Measurements from ENCODE around the gene PPCDC.

Gene PPCDC

DNA sequence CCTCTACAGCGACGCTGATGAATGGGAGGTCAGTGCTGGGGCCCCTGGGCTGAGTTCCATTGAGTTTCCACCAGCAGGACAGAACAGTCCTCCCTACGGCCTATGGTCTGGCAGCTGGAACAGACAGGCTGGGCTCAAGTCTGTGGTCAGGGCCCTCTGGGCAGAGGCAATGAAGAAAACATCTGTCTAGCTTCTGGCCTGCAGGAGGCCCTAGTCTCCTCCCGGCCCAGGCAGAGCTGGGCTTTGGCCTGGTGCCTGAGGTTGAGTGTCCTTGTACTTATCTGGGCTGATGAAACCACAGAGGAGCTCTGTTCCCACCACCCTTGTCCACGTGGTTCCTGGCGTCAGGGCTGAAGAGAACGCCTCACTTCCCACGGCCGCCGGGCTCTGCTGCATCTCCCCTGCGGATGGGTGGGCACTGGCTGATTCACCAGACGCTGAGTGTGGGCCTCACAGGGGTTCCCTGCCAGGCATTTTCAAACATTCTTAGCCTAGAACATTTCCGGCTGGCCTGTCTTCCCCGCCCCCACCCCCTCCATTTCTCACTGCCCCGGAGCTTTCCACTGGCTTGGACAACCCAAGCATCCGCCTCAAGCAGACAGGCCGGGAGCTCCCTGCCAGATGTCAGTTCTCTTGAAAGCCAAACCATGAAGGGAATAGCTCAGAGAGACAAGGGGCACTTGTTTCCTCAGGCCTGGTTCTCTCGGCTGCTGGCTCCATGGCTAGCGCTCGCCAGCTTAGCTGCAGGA lies 20.3 kb downstream of the PPCDC start:
- DNase-seq (ENCODE audit: low read depth in 2 of 2), result no peak

DNA sequence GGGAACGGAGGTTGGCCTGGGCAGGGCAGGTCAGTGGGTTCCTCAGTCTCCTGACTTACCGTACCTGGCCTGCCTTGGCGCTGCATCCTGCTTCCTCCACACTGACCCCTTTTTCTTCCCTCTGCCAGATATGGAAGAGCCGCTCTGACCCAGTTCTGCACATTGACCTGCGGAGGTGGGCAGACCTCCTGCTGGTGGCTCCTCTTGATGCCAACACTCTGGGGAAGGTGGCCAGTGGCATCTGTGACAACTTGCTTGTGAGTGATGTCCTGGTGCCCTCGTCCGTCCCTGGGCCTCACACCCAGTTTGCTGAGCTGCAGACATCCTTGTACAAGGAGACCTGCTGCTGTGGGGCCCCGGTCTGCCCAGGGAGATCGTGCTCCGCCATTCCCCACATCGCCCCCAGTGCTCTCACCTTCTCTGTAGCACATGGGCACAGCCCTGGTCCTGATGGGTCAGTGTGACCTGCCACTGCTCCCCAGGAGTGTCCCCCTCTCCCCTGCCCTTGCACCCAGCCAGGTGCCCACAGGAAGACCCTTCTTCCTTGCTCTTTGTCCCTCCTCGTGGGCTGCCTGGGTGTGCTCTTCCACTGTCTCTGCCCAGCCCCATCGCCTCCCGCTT lies 21.0 kb downstream of the PPCDC start:
- no peak for DNase-seq (ENCODE audit: low read depth in 2 of 2)

DNA sequence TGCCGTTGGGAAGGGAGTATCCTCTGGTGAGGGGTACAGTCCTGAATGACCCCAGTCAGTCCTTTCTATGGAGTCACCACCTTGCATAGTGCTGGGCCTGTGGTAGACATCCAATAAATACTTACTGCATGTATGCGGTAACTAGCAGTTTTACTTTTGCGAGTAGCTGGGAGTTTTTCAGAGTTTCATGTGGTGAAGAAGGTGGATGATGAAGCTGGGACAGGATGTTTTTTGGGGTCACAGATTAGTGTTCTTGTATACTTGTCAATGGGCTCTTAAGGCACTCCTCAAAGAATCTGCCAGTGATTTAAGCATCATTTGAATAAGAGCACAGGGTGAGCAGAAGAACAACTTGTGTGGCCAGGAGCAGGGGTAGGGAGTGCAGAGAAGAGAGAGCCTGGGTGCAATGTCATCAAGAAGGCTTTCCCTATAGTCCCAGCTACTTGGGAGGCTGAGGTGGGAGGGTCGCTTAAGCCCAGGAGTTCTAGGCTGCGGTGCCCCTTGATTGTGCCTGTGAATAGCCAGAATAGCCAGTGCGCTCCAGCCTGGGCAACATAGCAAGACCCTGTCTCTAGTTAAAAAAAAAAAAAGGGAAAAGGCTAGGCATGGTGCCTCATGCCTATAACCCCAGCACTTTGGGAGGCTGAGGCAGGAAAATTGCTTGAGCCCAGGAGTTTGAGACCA lies 22.1 kb downstream of the PPCDC start:
- no peak for DNase-seq (ENCODE audit: low read depth in 2 of 2)

DNA sequence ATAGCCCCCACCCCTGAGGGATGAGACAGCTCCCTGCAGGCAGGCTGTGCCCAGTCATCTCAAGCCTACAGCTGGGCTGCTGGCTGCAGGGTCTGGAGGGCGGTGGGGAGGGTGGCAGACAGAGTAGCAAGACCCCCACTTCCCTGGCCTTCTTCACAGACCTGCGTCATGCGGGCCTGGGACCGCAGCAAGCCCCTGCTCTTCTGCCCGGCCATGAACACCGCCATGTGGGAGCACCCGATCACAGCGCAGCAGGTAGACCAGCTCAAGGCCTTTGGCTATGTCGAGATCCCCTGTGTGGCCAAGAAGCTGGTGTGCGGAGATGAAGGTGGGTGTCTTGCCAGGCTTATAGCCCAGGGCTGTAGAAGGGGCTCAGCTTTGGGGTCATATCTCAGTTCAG lies 25.0 kb downstream of the PPCDC start:
- DNase-seq (ENCODE audit: low read depth in 2 of 2), result no peak

DNA sequence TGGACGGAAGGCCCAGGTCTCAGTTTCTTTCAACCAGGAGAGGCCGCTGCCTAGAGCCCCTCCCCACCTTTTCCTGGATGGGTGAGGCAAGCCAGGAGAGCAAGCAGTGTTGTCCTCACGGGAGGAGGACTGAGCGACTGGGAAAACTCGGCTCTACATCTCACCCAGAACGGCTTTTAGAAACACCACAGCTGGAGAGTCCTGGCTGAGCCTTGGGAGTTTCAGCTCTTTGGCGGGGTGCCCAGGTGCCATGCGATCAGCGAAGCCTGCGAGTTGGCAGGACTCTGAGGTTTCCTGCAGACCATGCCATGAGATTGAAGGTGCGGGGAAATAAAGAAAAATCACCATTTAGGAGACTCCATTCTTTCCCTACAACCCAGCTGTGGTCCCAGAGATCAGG lies 26.0 kb downstream of the PPCDC start:
- DNase-seq (ENCODE audit: low read depth in 2 of 2), result no peak

DNA sequence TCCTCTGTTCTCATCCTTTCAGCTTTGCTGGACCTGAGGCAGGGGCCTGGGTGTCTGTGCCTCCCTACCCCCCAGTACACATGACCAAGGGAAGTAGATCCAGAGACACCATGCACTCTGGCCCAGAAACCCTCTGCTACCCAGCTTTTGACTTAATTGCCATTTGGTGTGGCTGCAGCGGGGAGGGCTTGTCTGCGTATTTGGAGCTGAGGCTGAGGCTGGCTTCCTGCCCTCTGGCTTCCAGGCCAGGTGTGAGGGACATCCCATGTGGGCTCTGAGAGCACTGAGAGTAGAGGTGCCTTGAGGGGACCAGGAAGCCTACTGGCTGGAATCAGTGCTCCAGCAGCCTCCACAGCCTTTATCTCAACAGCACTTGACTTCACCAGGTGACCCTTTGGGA lies 26.9 kb downstream of the PPCDC start:
- DNase-seq (ENCODE audit: low read depth in 2 of 2), result no peak

DNA sequence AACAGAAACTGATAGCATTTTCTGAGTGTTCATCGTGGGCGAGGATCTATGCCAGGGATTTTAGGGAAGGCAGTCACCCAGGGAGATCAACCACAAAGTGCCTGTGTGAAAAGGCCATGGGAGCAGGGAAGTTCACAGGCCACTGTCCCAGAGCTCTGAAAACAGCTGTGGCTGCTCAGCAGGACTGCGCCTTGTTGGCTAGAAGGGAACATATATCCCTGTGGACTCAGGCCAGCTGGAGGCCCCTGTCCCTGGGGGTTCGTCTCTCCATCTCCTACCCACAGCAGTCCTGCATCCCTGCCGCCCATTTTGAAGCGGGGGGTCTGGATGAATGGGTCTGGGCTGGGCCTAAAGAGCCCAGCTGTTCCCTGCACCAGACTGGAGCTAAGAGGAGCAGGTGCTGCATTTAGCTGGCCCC lies 27.8 kb downstream of the PPCDC start:
- no peak for DNase-seq (ENCODE audit: low read depth in 2 of 2)

DNA sequence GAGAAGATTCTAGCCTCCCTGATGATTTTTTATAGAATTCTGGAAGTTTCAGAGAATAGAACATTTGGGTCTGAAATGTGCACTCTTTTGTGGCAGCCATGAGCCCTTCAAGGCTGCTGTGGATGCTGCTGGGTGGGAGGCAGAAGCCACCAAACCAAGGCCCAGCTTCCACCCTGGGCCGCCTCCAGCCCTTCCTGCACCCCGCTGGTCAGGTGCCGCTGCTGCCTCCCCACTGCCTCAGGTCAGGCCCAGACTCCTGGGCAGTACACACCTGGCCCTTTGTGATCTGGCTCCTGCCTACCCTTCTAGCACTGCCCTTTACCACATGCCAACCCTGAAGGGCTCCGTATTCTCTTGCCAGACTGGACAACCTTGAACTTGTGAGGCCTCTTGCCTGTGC lies 28.3 kb downstream of the PPCDC start:
- no peak for DNase-seq (ENCODE audit: low read depth in 2 of 2)

DNA sequence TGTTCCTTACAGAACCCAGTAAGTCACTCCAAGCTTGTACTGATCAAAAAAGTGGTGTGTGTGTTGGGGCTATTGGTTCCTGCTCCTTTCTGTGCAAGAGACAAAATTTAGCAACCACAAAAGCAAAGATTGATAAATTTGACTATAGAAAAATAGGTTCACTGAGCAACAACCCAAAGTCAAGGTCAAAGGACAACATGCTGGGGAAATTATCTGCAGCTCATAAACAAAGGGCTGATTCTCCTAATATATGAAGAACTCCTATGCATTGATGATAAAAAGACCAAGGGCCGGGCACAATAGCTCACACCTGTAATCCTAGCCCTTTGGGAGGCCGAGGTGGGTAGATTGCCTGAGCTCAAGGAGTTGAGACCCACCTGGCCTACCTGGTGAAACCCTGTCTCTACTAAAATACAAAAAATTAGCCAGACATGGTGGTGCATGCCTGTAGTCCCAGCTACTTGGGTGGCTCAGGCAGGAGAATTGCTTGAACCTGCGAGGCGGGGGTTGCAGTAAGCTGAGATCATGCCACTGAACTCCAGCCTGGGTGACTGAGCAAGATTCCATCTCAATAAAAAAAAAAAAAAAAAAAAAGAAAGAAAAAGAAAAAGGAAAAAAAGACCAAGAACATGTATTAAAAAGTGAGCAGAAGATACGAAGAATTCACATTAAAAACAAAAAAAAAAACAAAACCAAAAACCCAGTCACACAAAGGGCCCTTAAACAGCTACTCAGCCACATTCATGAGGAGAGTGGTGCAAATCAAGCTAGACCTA lies 29.8 kb downstream of the PPCDC start:
- no peak for DNase-seq (ENCODE audit: low read depth in 2 of 2)

DNA sequence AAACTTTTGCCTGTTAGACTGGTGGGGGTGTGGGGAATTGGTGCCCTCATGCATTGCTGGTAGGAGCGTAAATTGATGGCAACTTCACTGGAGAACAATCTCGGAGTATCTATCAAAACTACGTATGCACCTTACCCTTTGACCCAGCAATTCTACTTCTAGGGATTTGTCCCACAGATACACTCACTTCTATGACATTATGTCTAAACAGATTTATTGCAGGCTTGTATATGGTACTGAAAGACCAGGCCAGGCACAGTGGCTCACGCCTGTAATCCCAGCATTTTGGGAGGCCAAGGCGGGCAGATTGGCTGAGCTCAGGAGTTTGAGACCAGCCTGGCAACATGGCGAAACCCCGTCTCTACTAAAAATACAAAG lies 30.3 kb downstream of the PPCDC start:
- no peak for DNase-seq (ENCODE audit: low read depth in 2 of 2)

DNA sequence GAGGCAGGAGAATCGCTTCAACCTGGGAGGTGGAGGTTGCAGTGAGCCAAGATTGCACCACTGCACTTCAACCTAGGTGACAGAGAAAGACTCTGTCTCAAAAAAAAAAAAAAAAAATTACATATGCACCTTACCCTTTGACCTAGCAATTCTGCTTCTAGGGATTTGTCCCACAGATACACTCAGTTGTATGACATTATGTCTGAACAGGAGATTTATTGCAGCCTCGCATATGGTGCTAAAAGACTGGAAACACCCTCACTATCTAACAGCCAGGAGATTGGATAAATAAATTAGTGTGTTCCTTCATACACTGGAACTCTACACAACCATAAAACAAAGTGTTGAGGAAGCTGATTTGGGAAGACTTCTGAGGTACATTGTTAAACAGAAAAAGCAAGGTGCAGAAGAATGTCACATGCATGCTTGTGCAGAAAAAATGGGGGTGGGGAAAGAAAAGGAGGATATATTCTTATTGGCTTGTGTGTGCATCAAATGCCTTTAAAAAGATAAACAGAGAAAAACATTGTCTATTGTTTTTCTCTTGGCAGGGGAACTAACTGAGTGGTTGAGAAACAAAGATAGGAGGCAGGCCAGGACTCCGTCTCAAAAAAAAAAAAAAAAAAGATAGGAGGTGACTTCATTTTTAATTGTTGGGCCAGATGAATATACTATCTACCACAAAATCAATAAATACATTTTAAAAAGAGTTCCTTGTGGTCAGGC lies 30.9 kb downstream of the PPCDC start:
- no peak for DNase-seq (ENCODE audit: low read depth in 2 of 2)

DNA sequence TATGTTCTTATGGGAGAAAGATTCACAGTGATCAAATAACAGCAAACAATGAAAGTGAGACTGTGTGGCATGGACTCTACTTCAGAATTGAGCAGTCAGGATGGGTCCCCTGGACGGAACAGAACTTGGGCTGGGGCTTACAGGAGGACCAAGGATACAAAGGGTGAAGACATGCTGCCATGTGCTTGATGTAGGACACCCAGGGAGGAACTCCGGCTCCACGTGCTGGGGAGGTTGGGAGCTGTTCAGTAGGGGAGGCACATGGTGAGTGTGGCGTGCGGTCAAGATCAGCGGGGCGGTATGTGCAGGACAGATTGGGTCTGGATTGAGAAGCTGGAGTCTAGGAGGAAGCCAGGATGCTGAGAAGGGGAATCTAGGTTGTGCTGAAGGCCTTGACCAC lies 32.6 kb downstream of the PPCDC start:
- no peak for DNase-seq (ENCODE audit: low read depth in 2 of 2)

DNA sequence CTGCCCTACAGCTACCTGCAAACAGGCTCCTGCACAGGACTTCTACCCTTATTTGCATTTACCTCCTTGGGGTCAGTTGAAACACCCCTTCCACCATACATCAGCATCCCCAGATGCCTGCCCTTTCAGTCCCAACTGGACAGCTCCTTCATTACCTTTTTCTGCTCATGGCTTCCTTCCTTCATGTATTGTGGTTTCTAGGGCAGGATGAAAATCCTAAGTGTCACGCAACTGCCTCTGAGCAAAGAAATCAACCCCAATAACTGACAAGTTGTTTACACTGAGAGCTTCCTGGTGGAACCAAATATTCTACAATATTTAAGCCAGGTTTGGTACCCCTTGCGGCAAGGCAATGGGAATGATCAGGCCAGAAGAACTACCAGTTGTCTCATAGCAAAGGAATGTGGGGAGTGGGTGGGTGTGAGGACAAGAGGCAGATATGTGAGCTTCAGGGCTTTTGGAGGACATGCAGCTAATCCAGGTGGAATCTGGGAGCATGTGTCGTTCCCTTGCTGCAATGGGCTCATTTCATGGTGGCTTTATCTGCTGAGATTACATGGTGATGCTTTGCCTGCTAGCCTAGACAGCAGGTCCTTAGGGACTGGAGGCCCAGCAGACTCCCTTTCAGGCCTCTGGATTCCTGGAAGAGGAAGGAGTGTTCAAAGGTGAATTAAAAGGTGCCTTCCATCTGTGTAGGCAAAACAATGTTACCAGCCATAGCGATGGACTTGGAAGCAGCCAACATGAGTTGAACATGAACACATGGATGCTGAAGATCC lies 34.9 kb downstream of the PPCDC start:
- no peak for DNase-seq (ENCODE audit: low read depth in 2 of 2)

DNA sequence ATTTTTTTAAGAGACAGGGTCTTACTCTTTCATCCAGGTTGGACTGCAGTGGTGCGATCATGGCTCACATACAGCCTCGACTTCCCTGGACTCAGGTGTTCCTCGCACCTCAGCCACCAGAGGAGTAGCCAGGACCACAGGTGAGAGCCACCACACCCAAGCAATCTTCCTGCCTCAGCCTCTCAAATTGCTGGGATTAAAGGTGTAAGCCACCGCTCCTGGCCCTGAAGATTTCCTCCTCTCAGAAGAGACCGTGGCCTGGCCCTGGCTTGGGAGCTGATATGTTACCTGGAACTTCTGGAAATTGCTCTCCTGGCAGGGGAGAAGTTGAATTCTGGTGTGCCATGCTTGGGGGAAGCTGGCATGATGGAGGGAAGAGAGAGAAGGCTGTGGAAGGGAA lies 36.2 kb downstream of the PPCDC start:
- no peak for DNase-seq (ENCODE audit: low read depth in 2 of 2)

DNA sequence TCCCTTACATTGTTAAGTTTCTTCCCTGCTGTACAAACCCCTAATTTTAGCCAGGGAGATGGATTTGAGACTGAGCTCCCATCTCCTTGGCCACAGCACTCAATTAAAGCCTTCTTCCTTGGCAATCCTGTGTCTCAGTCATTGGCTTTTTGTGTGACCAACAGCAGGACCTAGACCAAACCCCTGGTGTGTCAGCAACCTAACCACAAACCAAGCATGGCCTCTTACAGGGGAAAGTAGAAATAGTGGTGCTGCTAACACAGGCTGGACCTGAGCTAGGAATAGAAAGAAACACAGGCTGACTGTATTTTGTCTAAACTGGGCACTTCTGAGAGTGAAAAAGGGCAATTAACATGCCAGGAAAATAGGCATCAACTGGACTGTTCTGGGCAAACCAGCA lies 37.9 kb downstream of the PPCDC start:
- DNase-seq (ENCODE audit: low read depth in 2 of 2), result no peak

DNA sequence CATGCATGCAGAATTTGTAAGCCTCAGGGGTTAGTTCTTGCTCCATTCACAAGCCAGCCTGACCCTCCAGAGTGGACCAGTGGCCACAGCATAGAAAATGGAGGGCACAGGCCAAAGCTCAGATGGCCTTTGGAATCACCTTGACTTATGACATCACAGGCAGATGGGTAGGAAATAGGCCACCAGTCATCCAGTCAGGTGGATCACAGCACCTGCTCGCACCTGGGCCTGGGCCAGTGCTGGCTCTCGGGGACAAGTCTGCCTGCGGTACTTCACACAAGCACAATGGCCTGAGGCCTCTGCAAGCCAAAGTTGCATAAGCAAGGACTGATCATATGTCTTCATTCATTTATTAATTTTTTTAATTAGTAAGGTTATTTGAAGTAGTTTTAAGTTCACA lies 39.3 kb downstream of the PPCDC start:
- no peak for DNase-seq (ENCODE audit: low read depth in 2 of 2)

DNA sequence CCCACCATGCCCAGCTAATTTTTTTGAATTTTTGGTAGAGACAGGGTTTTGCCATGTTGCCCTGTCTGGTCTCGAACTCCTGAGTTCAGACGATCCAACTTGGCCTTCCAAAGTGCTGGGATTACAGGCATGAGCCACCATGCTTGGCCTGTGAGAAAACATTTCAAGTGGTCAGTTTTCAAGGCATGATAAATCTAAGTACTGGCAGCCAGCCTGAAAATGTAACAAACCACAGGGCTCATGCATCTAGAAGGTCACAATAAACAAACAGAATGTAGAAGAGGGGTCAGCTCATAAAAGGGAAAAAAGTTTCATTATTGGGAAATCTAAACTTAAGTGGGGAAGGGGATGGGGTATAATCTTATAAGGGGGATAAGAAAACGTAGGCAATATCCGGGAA lies 39.9 kb downstream of the PPCDC start:
- DNase-seq (ENCODE audit: low read depth in 2 of 2), result no peak

DNA sequence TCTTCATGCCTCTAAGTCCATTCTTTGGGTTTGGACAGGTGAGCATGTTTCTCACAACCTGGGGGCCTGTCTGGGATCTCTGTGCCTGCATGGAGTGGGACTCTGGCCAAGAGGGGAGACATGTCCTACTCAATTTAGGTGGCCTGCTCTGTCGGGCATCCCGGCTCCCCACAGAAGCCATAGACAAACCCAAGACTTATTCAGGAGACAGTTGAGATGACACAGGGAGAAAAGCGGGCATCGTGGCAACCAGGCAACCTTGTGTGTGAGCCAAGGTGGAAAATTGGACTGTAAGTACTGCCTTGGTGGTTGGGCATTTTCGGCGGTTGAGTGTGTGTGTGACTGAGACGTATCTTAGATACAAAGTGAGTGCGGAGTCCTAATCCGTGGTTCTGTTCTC lies 40.5 kb downstream of the PPCDC start:
- no peak for DNase-seq (ENCODE audit: low read depth in 2 of 2)

DNA sequence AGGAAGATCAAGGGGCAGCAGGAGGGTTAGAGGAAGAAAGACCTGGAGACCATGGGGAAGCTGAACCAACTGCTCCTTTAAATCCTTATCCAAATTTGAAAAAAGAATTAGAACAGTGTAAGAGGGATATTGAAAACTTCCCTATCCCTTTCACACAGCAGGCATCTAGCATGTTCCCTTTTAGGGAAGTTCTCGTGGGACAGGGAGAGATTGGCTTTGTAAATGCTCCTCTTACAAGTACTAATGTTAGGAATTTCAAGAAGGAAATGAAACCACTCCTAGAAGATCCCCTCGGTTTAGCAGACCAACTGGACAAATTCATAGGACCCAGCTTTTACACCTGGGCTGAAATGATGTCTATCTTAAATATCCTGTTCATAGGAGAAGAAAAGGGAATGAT lies 41.5 kb downstream of the PPCDC start:
- no peak for DNase-seq (ENCODE audit: low read depth in 2 of 2)

DNA sequence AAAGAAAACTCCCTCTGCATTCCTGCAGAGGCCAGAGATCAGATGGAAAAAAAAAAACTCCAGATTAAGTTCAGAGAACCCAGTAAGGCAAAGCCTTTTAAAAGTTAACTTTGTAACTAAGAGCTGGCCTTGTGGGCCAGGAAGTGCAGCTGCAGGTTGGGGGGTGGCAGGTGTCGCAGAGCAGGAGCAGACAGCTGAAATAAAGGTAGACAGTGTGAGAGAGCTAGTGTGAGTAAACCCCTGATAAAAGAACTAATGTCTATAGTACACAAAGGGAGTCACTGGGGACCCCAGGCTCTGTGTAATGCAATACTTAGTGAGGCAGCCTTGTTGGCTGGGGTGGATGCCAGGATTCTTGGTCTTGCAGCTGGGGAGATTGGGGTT lies 42.1 kb downstream of the PPCDC start:
- DNase-seq (ENCODE audit: low read depth in 2 of 2), result no peak

DNA sequence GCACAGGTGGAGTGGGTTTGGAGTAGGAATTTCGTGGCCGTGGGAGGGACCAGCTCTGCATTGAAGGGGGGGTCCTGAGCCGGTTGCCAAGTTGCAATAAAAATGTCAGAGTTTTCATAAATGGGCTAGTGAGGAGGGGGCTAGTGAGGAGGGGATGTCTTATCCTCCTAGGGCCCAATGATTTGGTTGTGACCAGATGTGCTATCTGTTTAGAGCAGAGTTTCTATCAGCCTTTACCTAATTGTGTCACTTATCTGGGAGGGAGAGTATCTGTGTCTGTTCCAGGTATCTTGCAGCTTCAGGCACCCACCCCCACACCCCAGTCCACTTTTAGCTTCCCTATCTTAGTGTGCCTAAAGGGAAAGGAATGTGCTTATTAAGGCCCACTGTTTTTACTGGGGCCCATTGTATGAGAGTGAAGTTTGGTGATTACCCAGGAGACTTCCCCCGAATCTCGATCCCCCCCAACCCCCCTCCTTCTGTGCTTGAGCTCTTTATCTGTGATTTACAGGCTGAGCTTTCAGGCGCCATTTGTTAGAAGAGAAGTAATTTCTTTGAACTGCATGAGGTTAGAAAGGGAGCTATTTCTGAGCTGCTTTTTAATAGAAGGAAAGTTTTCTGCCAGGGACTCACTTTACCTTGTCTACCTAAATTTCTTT lies 42.6 kb downstream of the PPCDC start:
- DNase-seq (ENCODE audit: low read depth in 2 of 2), result no peak
